ENCODE results near the gene SPATA17.
"Not testable (repeated sequence)": the region's sequence is repeated elsewhere in the genome, so short reads cannot be mapped to it uniquely, and the experiment has no call there.

The SPATA17 gene

GRCh38 chr1:217630711-217631591 is at the start of gene SPATA17, which contains the start of gene GPATCH2:
SPATA17 (plus strand) TSS chr1:217631344; CDS start chr1:217631379, 35 bp downstream.
GPATCH2 (minus strand) TSS chr1:217631090; CDS start chr1:217630971, 119 bp downstream.
- Histone ChIP-seq H3K27me3 (ENCODE audit: insufficient read depth, low read length) (no peaks in the 10 kb centered on the region), H3K36me3 (ENCODE audit: insufficient read depth, low read length) (no peaks in the 10 kb centered on the region), H3K79me2 (ENCODE audit: control insufficient read depth, insufficient read depth, low read length, unreplicated experiment) (peaks cover 45% of the 10 kb centered on the region), H2AFZ (ENCODE audit: low read length, unreplicated experiment) (peak within 1 kb of the TSS; percentile 83), H3K27ac (ENCODE audit: low read depth, low read length) (peak within 1 kb of the TSS; percentile 92), H3K4me1 (ENCODE audit: control insufficient read depth, insufficient read depth, low read length, unreplicated experiment) (peaks cover 22% of the 10 kb centered on the region), H3K4me3 (ENCODE audit: low read depth, low read length) (peak within 1 kb of the TSS; percentile 93)

GRCh38 chr1:217584286-217584811 is 46.8 kb upstream of the SPATA17 start:
- not testable (repeated sequence) for H3K4me3 ChIP-seq (ENCODE audit: low read depth, low read length); H3K36me3 ChIP-seq (ENCODE audit: insufficient read depth, low read length); H3K27me3 ChIP-seq (ENCODE audit: insufficient read depth, low read length); H3K79me2 ChIP-seq (ENCODE audit: control insufficient read depth, insufficient read depth, low read length, unreplicated experiment); H3K27ac ChIP-seq (ENCODE audit: low read depth, low read length); H3K4me1 ChIP-seq (ENCODE audit: control insufficient read depth, insufficient read depth, low read length, unreplicated experiment); H2AFZ ChIP-seq (ENCODE audit: low read length, unreplicated experiment)

- Histone ChIP-seq H3K4me1 (ENCODE audit: control insufficient read depth, insufficient read depth, low read length, unreplicated experiment) (no peaks in the 10 kb centered on the region), H2AFZ (ENCODE audit: low read length, unreplicated experiment) (no peak overlapping the region), H3K79me2 (ENCODE audit: control insufficient read depth, insufficient read depth, low read length, unreplicated experiment) (no peaks in the 10 kb centered on the region), H3K27me3 (ENCODE audit: insufficient read depth, low read length) (no peaks in the 10 kb centered on the region), H3K4me3 (ENCODE audit: low read depth, low read length) (no peak overlapping the region), H3K27ac (ENCODE audit: low read depth, low read length) (no peak overlapping the region), H3K36me3 (ENCODE audit: insufficient read depth, low read length) (no peaks in the 10 kb centered on the region)
Measured at GRCh38 chr1:217585577-217585976, 45.6 kb upstream of the SPATA17 start.

- Histone ChIP-seq H3K27me3 (ENCODE audit: insufficient read depth, low read length) (no peaks in the 10 kb centered on the region), H3K4me3 (ENCODE audit: low read depth, low read length) (no peak overlapping the region), H3K27ac (ENCODE audit: low read depth, low read length) (no peak overlapping the region), H2AFZ (ENCODE audit: low read length, unreplicated experiment) (no peak overlapping the region), H3K79me2 (ENCODE audit: control insufficient read depth, insufficient read depth, low read length, unreplicated experiment) (no peaks in the 10 kb centered on the region), H3K36me3 (ENCODE audit: insufficient read depth, low read length) (no peaks in the 10 kb centered on the region), H3K4me1 (ENCODE audit: control insufficient read depth, insufficient read depth, low read length, unreplicated experiment) (no peaks in the 10 kb centered on the region)
Measured at GRCh38 chr1:217586586-217586985, 44.6 kb upstream of the SPATA17 start.

- Histone ChIP-seq H3K27ac (ENCODE audit: low read depth, low read length) (no peak overlapping the region), H2AFZ (ENCODE audit: low read length, unreplicated experiment) (no peak overlapping the region), H3K4me3 (ENCODE audit: low read depth, low read length) (no peak overlapping the region), H3K4me1 (ENCODE audit: control insufficient read depth, insufficient read depth, low read length, unreplicated experiment) (no peaks in the 10 kb centered on the region), H3K79me2 (ENCODE audit: control insufficient read depth, insufficient read depth, low read length, unreplicated experiment) (no peaks in the 10 kb centered on the region), H3K27me3 (ENCODE audit: insufficient read depth, low read length) (no peaks in the 10 kb centered on the region), H3K36me3 (ENCODE audit: insufficient read depth, low read length) (no peaks in the 10 kb centered on the region)
Measured at GRCh38 chr1:217590598-217590997, 40.5 kb upstream of the SPATA17 start.

- H3K36me3 ChIP-seq (ENCODE audit: insufficient read depth, low read length): no peaks in the 10 kb centered on the region
- H3K27me3 ChIP-seq (ENCODE audit: insufficient read depth, low read length): no peaks in the 10 kb centered on the region
- H3K4me1 ChIP-seq (ENCODE audit: control insufficient read depth, insufficient read depth, low read length, unreplicated experiment): no peaks in the 10 kb centered on the region
- no peak overlapping the region for H2AFZ ChIP-seq (ENCODE audit: low read length, unreplicated experiment)
- H3K27ac ChIP-seq (ENCODE audit: low read depth, low read length): no peak overlapping the region
- H3K4me3 ChIP-seq (ENCODE audit: low read depth, low read length): no peak overlapping the region
- H3K79me2 ChIP-seq (ENCODE audit: control insufficient read depth, insufficient read depth, low read length, unreplicated experiment): no peaks in the 10 kb centered on the region
Measured at GRCh38 chr1:217599154-217599553, 32.0 kb upstream of the SPATA17 start.

- H2AFZ ChIP-seq (ENCODE audit: low read length, unreplicated experiment): no peak overlapping the region
- H3K79me2 ChIP-seq (ENCODE audit: control insufficient read depth, insufficient read depth, low read length, unreplicated experiment): no peaks in the 10 kb centered on the region
Measured at GRCh38 chr1:217602380-217602779, 28.8 kb upstream of the SPATA17 start.

GRCh38 chr1:217605390-217605789 is 25.8 kb upstream of the SPATA17 start:
- Histone ChIP-seq H3K79me2 (ENCODE audit: control insufficient read depth, insufficient read depth, low read length, unreplicated experiment) (no peaks in the 10 kb centered on the region), H3K27ac (ENCODE audit: low read depth, low read length) (peak overlapping the region; percentile 10; the same call in 1 of the 2 replicates), H3K4me3 (ENCODE audit: low read depth, low read length) (no peak overlapping the region), H3K27me3 (ENCODE audit: insufficient read depth, low read length) (no peaks in the 10 kb centered on the region), H3K4me1 (ENCODE audit: control insufficient read depth, insufficient read depth, low read length, unreplicated experiment) (peaks cover 12% of the 10 kb centered on the region), H2AFZ (ENCODE audit: low read length, unreplicated experiment) (no peak overlapping the region), H3K36me3 (ENCODE audit: insufficient read depth, low read length) (peaks cover 12% of the 10 kb centered on the region; the same call in 1 of the 2 replicates)

More at GRCh38 chr1:217602380-217602779, 28.8 kb upstream of the SPATA17 start:
- no peaks in the 10 kb centered on the region for H3K27me3 ChIP-seq (ENCODE audit: insufficient read depth, low read length)
- no peak overlapping the region for H3K4me3 ChIP-seq (ENCODE audit: low read depth, low read length)
- peaks cover 12% of the 10 kb centered on the region for H3K4me1 ChIP-seq (ENCODE audit: control insufficient read depth, insufficient read depth, low read length, unreplicated experiment)
- no peak overlapping the region for H3K27ac ChIP-seq (ENCODE audit: low read depth, low read length)
- H3K36me3 ChIP-seq (ENCODE audit: insufficient read depth, low read length): peaks cover 6% of the 10 kb centered on the region; the same call in 1 of the 2 replicates

GRCh38 chr1:217614200-217614712 is 16.9 kb upstream of the SPATA17 start:
- Histone ChIP-seq H3K27me3 (ENCODE audit: insufficient read depth, low read length) (no peaks in the 10 kb centered on the region), H3K79me2 (ENCODE audit: control insufficient read depth, insufficient read depth, low read length, unreplicated experiment) (no peaks in the 10 kb centered on the region), H2AFZ (ENCODE audit: low read length, unreplicated experiment) (no peak overlapping the region), H3K36me3 (ENCODE audit: insufficient read depth, low read length) (peaks cover 6% of the 10 kb centered on the region), H3K4me1 (ENCODE audit: control insufficient read depth, insufficient read depth, low read length, unreplicated experiment) (no peaks in the 10 kb centered on the region), H3K27ac (ENCODE audit: low read depth, low read length) (no peak overlapping the region), H3K4me3 (ENCODE audit: low read depth, low read length) (no peak overlapping the region)

GRCh38 chr1:217617126-217617525 is 14.0 kb upstream of the SPATA17 start:
- no peak overlapping the region for H2AFZ ChIP-seq (ENCODE audit: low read length, unreplicated experiment)
- peaks cover 8% of the 10 kb centered on the region for H3K36me3 ChIP-seq (ENCODE audit: insufficient read depth, low read length)
- H3K79me2 ChIP-seq (ENCODE audit: control insufficient read depth, insufficient read depth, low read length, unreplicated experiment): peaks cover 13% of the 10 kb centered on the region
- H3K4me1 ChIP-seq (ENCODE audit: control insufficient read depth, insufficient read depth, low read length, unreplicated experiment): no peaks in the 10 kb centered on the region
- H3K27me3 ChIP-seq (ENCODE audit: insufficient read depth, low read length): no peaks in the 10 kb centered on the region
- H3K4me3 ChIP-seq (ENCODE audit: low read depth, low read length): no peak overlapping the region
- no peak overlapping the region for H3K27ac ChIP-seq (ENCODE audit: low read depth, low read length)

Measured in ACC112 (cell line).